GM23248 (cell line): ENCODE data around the gene NEUROD4. TPM values are rescaled to one million over a fixed set of nuclear protein-coding genes. Genes with fewer than 3 reads are reported as not detected.

Source experiments
- DNase-seq: peaks from one replicate; pipeline ENCODE4 v3.0.0-alpha.2; 2015
- H2AFZ ChIP-seq: fragments of 200-600 bp; sonication (generic); 2 replicates; pipeline ENCODE4 v1.6.1; 2016; ENCODE audit warnings: antibody characterized with exemption
- H3F3A ChIP-seq: fragments of 200-600 bp; sonication (generic); 2 replicates; pipeline ENCODE4 v1.6.1; 2016; ENCODE audit warnings: mild to moderate bottlenecking, antibody characterized with exemption, mixed run types; ENCODE audit not compliant: insufficient read depth
- H3K27ac ChIP-seq: fragments of 200-600 bp; sonication (generic); 2 replicates; pipeline ENCODE4 v1.5.1; 2016; ENCODE audit warnings: mild to moderate bottlenecking
- H3K27me3 ChIP-seq: fragments of 200-600 bp; sonication (generic); replicated peaks from 2 replicates; pipeline ENCODE4 v1.6.1; 2016; ENCODE audit warnings: mild to moderate bottlenecking; ENCODE audit not compliant: insufficient read depth
- H3K36me3 ChIP-seq: fragments of 200-600 bp; sonication (generic); 2 replicates; pipeline ENCODE4 v1.6.1; 2016; ENCODE audit warnings: low read depth, mild to moderate bottlenecking
- H3K4me1 ChIP-seq: fragments of 200-600 bp; sonication (generic); 2 replicates; pipeline ENCODE4 v1.6.1; 2016; ENCODE audit warnings: mild to moderate bottlenecking; ENCODE audit not compliant: insufficient read depth
- H3K4me2 ChIP-seq: fragments of 200-600 bp; sonication (generic); one replicate; pipeline ENCODE4 v1.6.1; 2016; ENCODE audit warnings: mild to moderate bottlenecking; ENCODE audit not compliant: unreplicated experiment
- H3K4me3 ChIP-seq: fragments of 200-600 bp; sonication (generic); 2 replicates; pipeline ENCODE4 v1.5.1; 2016; ENCODE audit warnings: mild to moderate bottlenecking
- H3K79me2 ChIP-seq: fragments of 200-600 bp; sonication (generic); 2 replicates; pipeline ENCODE4 v1.6.1; 2016; ENCODE audit warnings: mild to moderate bottlenecking; ENCODE audit not compliant: insufficient read depth
- H3K9ac ChIP-seq: fragments of 200-600 bp; sonication (generic); 2 replicates; pipeline ENCODE4 v1.6.1; 2016; ENCODE audit warnings: mild to moderate bottlenecking
- H3K9me2 ChIP-seq: fragments of 200-600 bp; sonication (generic); 2 replicates; pipeline ENCODE4 v1.6.1; 2016; ENCODE audit warnings: mixed run types, mild to moderate bottlenecking, moderate library complexity; ENCODE audit not compliant: insufficient read depth
- H3K9me3 ChIP-seq: fragments of 200-600 bp; sonication (generic); one replicate; pipeline ENCODE4 v1.6.1; 2017; ENCODE audit warnings: low read depth
- H4K20me1 ChIP-seq: fragments of 200-600 bp; sonication (generic); 2 replicates; pipeline ENCODE4 v1.6.0; 2016; ENCODE audit not compliant: insufficient read depth
- EZH2 ChIP-seq: fragments of 200-600 bp; sonication (generic); IDR thresholded peaks from 2 replicates; pipeline ENCODE4 v1.6.1; 2018; ENCODE audit warnings: antibody characterized with exemption, mild to moderate bottlenecking; ENCODE audit not compliant: insufficient read depth, poor library complexity, severe bottlenecking
- EZH2phosphoT487 ChIP-seq: fragments of 200-600 bp; sonication (generic); IDR thresholded peaks from 2 replicates; pipeline ENCODE4 v1.6.1; 2018; ENCODE audit warnings: antibody characterized with exemption, moderate library complexity, mild to moderate bottlenecking, low read depth; ENCODE audit not compliant: insufficient read depth
- WGBS, 2 experiments: methylation state at CpG; one replicate each; pipeline ENCODE4 v1.1.6; 2015 to 2017; ENCODE audit warnings: low lambda C conversion rate in 2 of 2, low coverage in 1 of 2; ENCODE audit errors: missing lambda C conversion rate in 2 of 2; 5-methylcytosine and 5-hydroxymethylcytosine counted together
- in situ Hi-C: fragments of 300-500 bp; cut with MboI; formaldehyde crosslinking; loops from 2 replicates; pipeline ENCODE4 v1.15.0; 2020
- polyA plus RNA-seq: library from polyadenylated mRNA; unstranded; fragments of >200 nt; fragmentation: Nextera tagmentation; extraction: Ambion mirVana; gene quantifications from 2 replicates; pipeline ENCODE4 v1.2.1, GENCODE V29; 2016
- total RNA-seq: library from RNA; depleted of rRNA; stranded (reverse); fragments of >200 nt; shearing (Covaris generic); gene quantifications from 2 replicates; pipeline ENCODE4 v1.2.3, GENCODE V29; 2014; rRNA removed

NEUROD4 gene
- total and polyA plus RNA-seq, 2 experiments from 2014 or later: 0.04 TPM; not detected in 1

DNA sequence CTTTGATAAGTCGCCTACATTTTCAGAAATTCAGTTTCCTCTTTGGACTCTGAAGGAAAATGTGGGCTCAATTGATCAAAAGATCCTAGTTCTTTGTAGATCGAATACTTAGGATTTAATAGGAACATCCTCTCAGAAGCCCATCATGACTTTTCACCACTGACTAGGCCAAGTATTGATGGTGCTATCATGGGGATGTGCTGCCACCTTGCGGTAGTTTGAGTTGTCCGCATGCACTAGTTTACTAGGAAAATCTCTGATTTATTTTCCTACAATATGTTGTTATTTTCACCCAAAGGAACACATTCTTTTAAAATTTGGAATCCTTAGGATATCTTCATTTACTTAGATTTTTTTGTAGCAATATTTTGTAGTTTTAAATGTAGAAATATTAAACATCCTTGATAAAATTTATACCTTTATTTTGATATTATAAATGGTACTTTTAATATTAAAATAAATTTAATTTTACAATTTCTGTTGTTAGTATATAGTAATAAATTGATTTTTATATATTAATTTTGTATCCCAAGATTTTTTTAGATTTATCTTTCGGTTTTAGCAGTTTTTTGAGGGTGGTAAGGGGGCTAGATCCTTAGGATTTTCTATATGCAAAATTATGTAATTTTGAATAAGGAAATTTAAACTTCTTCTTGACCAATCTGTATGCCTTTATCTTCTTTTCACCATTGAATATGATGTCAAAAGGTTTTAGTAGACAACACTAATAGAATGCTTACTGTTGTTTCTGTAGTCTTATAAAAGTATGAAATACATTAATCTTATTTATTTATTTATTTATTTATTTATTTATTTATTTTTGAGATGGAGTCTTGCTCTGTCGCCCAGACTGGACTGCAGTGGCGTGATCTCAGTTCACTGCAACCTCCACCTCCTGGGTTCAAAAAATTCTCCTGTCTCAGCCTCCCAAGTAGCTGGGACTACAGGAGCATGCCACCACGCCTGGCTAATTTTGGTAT, 53.6 kb downstream of the NEUROD4 start:
- peak; percentile 78 for DNase-seq
- H3K27me3 ChIP-seq: 0 out of 2 replicates have a peak, but pooled peaks cover 11% of the 10 kb centered on the region
- H3K9me2 ChIP-seq: no peaks in the 10 kb centered on the region
- no peaks in the 10 kb centered on the region for H4K20me1 ChIP-seq
- no peaks in the 10 kb centered on the region for H3F3A ChIP-seq
- H3K4me1 ChIP-seq: no peaks in the 10 kb centered on the region
- in situ Hi-C loops: no loop called here
- TF ChIP-seq EZH2phosphoT487 (no peak), EZH2 (no peak)
- no peak overlapping the region for H3K4me3 ChIP-seq
- H3K9me3 ChIP-seq: no peaks in the 10 kb centered on the region
- H2AFZ ChIP-seq: no peak overlapping the region
- WGBS, 2 experiments: 24 to 27% methylated on average over 8 of the region's 8 CpGs
- no peaks in the 10 kb centered on the region for H3K79me2 ChIP-seq
- H3K9ac ChIP-seq: no peak overlapping the region
- H3K36me3 ChIP-seq: no peaks in the 10 kb centered on the region
- no peak overlapping the region for H3K4me2 ChIP-seq
- H3K27ac ChIP-seq: no peak overlapping the region

DNA sequence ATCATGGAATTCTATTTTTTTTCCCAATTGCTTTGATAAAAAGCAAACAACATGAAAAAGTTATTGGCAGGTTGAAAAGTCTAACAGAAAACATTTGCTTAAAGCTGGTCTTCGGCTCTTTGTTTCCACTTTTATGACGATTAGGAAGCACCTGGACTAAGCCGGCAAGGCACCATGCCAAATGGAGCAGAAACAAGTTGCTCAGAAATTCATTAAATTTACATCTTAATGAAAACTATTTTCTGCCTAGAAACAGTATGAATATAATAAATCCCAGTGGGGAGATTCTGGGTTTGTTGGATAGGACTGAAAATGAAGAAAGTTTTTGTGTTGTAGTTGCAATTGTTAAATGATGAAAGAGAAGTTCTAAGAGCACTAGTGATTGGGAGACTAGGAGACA, 55.0 kb downstream of the NEUROD4 start:
- DNase-seq: no peak
- Histone ChIP-seq H4K20me1 (no peaks in the 10 kb centered on the region), H3K4me2 (no peak overlapping the region), H3K36me3 (no peaks in the 10 kb centered on the region), H3K9me2 (no peaks in the 10 kb centered on the region), H3K27ac (no peak overlapping the region), H3K27me3 (0 out of 2 replicates have a peak, but pooled peaks cover 11% of the 10 kb centered on the region), H3K9ac (no peak overlapping the region), H3K4me1 (no peaks in the 10 kb centered on the region), H2AFZ (no peak overlapping the region), H3F3A (no peaks in the 10 kb centered on the region), H3K9me3 (no peaks in the 10 kb centered on the region), H3K4me3 (no peak overlapping the region), H3K79me2 (no peaks in the 10 kb centered on the region)
- 12 to 13% methylated on average over 3 of the region's 3 CpGs for WGBS, 2 experiments
- TF ChIP-seq EZH2phosphoT487: no peak
- no peak for TF ChIP-seq EZH2
- in situ Hi-C loops: no loop called here

Other genes with a start within 250 kb of the NEUROD4 start
- not detected in 2 replicates for gene MUCL1, start 165.5 kb upstream of the NEUROD4 start, total RNA-seq
- not detected in 2 replicates for gene MUCL1, start 165.5 kb upstream of the NEUROD4 start, polyA plus RNA-seq
- gene TESPA1, start 35.2 kb upstream of the NEUROD4 start, total RNA-seq: not detected in 2 replicates
- not detected in 2 replicates for gene TESPA1, start 35.2 kb upstream of the NEUROD4 start, polyA plus RNA-seq
- gene OR9K2, start 106.4 kb downstream of the NEUROD4 start, total RNA-seq: not detected in 2 replicates
- not detected in 2 replicates for gene OR9K2, start 106.4 kb downstream of the NEUROD4 start, polyA plus RNA-seq
- not detected in 2 replicates for gene OR10A7, start 201.1 kb downstream of the NEUROD4 start, total RNA-seq
- gene OR10A7, start 201.1 kb downstream of the NEUROD4 start, polyA plus RNA-seq: not detected in 2 replicates
- not detected in 2 replicates for gene OR6C74, start 224.6 kb downstream of the NEUROD4 start, total RNA-seq
- not detected in 2 replicates for gene OR6C74, start 224.6 kb downstream of the NEUROD4 start, polyA plus RNA-seq